NCI-H345 treated with DMSO at 0.1 percent for 48 hours (cell line): ENCODE results near the gene OVOL1.
"Not testable (repeated sequence)": the region's sequence is repeated elsewhere in the genome, so short reads cannot be mapped to it uniquely, and the experiment has no call there.

ENCODE experiments used
- DNase-seq: peaks from one replicate; lab custom pipeline; 2025; ENCODE audit not compliant: unreplicated experiment; lab: John Stamatoyannopoulos, UW

The OVOL1 gene

GRCh38 chr11:65814131-65814985 lies 27.5 kb downstream of the OVOL1 start:
- DNase-seq, result no peak

GRCh38 chr11:65814986-65815565 lies 28.2 kb downstream of the OVOL1 start:
- DNase-seq, result no peak

- no peak for DNase-seq
Observed at GRCh38 chr11:65816696-65817095, 29.8 kb downstream of the OVOL1 start.

GRCh38 chr11:65817312-65817834 lies 30.5 kb downstream of the OVOL1 start:
- no peak for DNase-seq

- DNase-seq, result peak; percentile 84
Observed at GRCh38 chr11:65817835-65818680, 31.2 kb downstream of the OVOL1 start.

- DNase-seq, result peak; percentile 83
Observed at GRCh38 chr11:65821107-65821506, 34.2 kb downstream of the OVOL1 start.

- DNase-seq, result no peak
Observed at GRCh38 chr11:65822776-65823528, 36.1 kb downstream of the OVOL1 start.

GRCh38 chr11:65826984-65827735 lies 40.3 kb downstream of the OVOL1 start:
- DNase-seq, result no peak

- DNase-seq, result no peak
Observed at GRCh38 chr11:65829459-65829858, 42.6 kb downstream of the OVOL1 start.

- not testable (repeated sequence) for DNase-seq
Observed at GRCh38 chr11:65832231-65832630, 45.4 kb downstream of the OVOL1 start.

GRCh38 chr11:65833297-65834030 lies 46.6 kb downstream of the OVOL1 start, which contains the start of gene SNX32:
TSS of gene SNX32 (plus strand) at chr11:65833963. CDS start at chr11:65834066, 103 bp downstream.
- DNase-seq, result peak; percentile 85

- DNase-seq, result no peak
Observed at GRCh38 chr11:65834202-65834601, 47.3 kb downstream of the OVOL1 start.

- no peak for DNase-seq
Observed at GRCh38 chr11:65842144-65842543, 55.3 kb downstream of the OVOL1 start.

- DNase-seq, result no peak
Observed at GRCh38 chr11:65843811-65844210, 56.9 kb downstream of the OVOL1 start.

- no peak for DNase-seq
Observed at GRCh38 chr11:65844231-65844872, 57.5 kb downstream of the OVOL1 start.
